Stimulated activated CD8-positive, alpha-beta memory T cell treated with anti-CD3 and anti-CD28 coated beads, Interleukin-12 subunit alpha, Interleukin-12 subunit beta, amount 100 ng/mL, for 1 hour (primary cell): ENCODE results near the gene IPO11.
"Not testable (repeated sequence)": the region's sequence is repeated elsewhere in the genome, so short reads cannot be mapped to it uniquely, and the experiment has no call there.

Source experiments
- DNase-seq: peaks from one replicate; pipeline ENCODE4 v3.0.0-alpha.2; 2020; ENCODE audit warnings: low read depth

IPO11 gene

GRCh38 chr5:62645223-62645622 is 232.7 kb downstream of the IPO11 start:
- no peak for DNase-seq

DNA sequence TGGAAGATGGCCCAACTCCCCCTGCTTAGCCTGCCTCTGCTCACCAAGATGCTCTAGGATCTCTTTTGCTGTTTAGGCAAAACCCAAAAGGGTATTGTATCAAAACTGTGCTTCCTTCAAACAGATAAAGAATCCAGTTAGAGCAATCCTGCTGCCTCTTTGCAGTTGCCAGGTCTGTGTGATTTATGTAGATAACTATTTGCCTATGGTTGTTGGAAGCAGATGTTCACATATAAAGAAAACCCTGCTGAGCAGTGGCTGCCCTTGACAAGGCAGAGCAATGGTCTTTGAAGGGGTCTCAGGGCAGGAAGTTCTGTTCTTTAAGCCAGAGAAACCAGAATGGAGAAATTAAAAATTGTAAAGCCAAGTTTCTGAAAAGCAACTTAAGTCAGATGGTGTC is 234.7 kb downstream of the IPO11 start:
- no peak for DNase-seq

- DNase-seq: no peak
Observed at GRCh38 chr5:62649025-62649424, 236.5 kb downstream of the IPO11 start.

DNA sequence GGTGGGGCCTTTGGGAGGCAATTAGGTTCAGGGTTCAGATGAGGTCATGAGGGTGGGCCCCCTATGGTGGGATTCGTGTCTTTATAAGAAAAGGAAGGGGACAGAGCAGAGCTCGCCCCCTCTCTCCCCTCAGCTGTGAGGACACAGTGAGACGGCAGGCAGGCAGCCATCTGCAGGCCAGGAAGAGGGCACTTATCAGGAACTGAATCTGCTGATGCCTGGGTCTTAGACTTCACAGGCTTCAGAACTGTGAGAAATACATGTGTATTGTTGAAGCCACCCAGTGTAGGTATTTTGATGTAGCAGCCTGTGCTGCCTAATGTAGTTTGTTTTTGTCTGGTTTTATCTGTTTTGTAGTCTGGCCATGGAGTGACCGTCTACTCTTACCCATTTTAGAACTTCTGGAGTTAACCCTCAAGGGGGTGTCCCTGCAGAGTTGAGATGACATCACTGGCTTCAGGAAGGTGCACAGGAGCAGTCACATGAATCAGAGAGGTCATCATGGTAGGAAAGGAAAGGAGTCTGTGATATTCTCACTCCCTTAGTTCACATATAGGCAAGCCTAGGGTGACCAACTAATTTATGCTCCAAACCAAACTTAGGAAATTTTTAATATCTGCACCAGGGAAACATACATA is 237.0 kb downstream of the IPO11 start:
- DNase-seq: no peak

DNA sequence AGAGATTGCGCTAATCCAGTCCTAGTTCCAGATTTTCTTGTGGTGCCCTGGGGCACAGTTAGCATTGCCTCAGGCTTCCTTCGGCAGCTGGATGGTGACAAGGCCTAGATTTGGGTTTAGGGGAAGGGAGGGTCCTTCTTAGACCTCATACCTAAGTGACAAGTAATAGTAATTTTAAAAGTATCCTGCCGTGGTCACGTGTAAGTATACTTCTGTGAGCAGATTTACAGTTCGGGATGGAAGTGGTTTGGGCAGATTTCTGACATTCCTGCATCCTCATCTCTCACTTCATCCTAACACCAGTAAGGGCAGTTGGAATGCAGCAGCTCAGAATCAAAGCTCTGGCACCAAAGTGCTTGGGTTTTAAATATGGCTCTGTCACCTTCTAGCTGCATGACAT is 237.6 kb downstream of the IPO11 start:
- no peak for DNase-seq

DNA sequence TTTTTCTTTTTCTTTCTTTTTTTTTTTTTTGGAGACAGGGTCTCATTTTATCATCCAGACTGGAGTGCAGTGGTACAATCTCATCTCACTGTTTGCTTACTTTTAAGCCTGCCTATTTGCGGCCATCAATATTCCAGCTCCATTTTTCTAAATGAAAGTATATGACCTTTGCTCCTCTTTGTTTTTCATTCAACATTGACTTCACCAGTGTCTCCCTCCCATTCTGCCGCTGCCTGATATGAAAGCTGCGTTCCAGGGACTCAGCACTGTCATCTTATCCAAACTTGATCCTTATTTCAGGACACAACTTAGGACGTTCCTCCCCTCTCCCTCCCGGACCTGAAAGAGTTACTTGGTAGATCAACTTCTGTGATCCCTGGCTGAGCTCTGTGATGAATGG is 239.7 kb downstream of the IPO11 start:
- DNase-seq: no peak

GRCh38 chr5:62653001-62653863 is 240.7 kb downstream of the IPO11 start:
- DNase-seq: no peak

DNA sequence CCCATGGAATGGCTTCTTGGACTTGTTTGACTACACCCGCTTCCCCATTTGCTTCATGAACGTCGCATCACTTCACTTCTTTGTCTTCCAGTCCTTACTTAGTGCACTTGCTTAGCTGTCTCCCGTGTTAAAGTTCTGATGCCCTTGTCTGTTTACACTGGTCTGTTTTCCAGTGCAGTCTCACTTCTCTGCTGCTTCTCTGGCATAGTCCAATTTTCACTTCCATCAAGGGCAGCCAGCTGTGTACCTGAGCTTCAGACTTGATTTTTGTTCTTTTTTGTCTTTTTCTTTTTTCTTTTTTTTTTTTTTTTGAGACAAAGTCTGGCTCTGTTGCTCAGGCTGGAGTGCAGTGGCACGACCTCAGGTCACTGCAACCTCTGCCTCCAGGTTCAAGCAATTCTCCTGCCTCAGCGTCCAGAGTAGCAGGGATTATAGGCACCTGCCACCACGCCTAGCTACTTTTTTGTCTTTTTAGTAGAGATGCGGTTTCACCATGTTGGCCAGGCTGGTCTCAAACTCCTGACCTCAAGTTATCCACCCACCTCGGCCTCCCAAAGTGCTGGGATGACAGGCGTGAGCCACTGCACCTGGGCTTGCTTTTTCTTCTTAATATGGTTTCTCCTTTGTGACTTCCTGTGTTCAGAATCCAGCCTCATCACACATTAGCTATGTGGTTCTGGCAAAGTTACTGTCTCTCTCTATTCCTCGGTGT is 241.5 kb downstream of the IPO11 start:
- DNase-seq: no peak

- DNase-seq: not testable (repeated sequence)
Observed at GRCh38 chr5:62657772-62658171, 245.2 kb downstream of the IPO11 start.

- no peak for DNase-seq
Observed at GRCh38 chr5:62661126-62661525, 248.6 kb downstream of the IPO11 start.

DNA sequence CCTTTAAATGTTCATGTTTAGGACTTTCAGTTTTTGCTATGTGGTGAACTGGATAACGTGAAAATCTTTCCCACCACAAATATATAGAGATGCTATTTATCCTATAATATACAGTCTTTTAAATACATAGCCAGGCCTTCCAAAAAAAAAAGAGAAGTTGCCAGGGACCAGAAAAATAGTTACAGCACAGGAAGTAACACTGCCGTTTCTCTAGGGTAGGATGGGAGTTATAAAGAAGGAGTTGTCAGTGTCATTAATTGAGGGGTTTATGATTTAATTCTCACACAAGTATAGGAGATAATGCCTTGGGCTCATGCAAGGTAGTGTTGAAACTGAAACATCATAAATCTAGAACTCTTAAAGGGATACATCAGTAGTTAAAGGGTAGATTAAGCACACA is 250.0 kb downstream of the IPO11 start:
- DNase-seq: no peak

DNA sequence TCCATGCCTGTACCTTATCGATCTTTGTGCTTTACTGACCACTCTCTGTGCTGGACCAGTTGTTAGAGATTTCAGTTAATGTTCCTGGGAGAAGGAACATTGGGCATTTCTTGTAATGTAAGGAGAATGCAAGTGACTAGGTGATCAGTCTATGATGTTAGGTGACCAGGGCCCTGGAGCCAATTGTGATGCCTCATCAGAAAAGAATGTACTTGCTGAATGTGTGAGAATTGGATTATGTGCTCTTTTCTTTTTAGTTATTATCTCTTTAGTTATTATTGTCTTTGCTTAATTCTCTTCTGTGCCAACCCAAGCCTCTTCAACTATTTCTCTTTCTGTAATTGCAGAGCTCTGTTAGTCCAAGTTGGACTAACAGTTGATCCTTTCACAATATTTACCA is 258.9 kb downstream of the IPO11 start:
- DNase-seq: no peak

- DNase-seq: not testable (repeated sequence)
Observed at GRCh38 chr5:62676596-62676995, 264.0 kb downstream of the IPO11 start.
